ENCODE measurements around the gene MVP.

DNA sequence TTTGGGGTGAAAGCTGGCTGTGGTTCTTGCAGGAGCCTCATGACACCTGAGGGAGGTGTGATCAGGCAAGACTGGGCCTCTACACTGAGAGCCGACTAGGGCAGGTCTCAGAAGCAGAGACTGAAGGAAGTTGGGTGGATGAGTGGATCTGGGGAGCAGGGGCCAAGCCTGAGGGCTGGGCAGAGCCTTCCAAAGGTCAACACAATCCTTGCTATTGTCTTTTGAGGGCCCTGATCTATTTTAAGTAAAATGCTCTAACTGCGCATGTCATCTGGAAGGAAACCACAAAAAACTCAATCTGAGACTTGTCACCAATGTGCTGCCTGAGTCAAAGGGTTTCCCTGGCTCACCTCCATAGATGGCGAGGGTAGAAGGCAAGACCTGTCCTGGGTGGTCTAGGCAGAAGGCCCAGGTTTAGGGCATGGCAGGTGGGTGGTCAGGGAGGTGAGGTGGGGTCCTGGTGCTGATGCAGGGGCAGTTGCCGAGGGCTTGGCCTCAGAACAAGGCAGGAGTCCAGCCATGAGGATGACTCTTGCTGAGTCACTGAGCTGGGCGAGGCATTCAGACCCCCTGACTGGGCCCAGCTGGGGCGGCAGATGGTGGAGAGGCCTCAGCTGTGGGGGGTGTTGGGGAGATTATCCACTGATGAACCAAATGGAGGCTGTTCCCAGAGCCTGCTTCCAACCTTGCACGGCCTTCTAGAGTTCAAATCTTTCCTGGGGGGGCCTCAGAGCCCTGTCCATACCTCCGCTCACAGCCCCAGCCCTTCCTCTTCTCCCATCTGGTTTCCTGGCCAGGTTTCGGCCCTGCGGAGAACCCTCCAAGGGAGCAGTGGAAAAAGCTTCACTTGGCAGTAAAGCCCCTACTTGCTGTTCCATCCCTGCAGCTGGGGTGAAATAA is 5.1 kb downstream of the MVP start:
- TF ChIP-seq CTCF (IDR thresholded peaks at IDR 0.05) (no peak), EZH2 (IDR thresholded peaks at IDR 0.05) (no peak)
